Measurements from ENCODE around the gene RALGAPB.

- TF ChIP-seq CTCF (IDR thresholded peaks at IDR 0.05; ENCODE audit: low read length), result no peak
- no peak for TF ChIP-seq EZH2phosphoT487 (IDR thresholded peaks at IDR 0.05; ENCODE audit: low read length)
These were observed 63.7 kb downstream of the RALGAPB start for GRCh38 chr20:38536310-38536709.

Measured in MM.1S (cell line).